ENCODE results near the gene AKAP13.
"Not testable (repeated sequence)": the region's sequence is repeated elsewhere in the genome, so short reads cannot be mapped to it uniquely, and the experiment has no call there.

Gene AKAP13

GRCh38 chr15:85350395-85350794 lies 30.0 kb upstream of the AKAP13 start:
- no peak for DNase-seq

- not testable (repeated sequence) for DNase-seq
Measured at GRCh38 chr15:85351501-85351900, 28.9 kb upstream of the AKAP13 start.

GRCh38 chr15:85351965-85352364 lies 28.4 kb upstream of the AKAP13 start:
- DNase-seq, result no peak

GRCh38 chr15:85353516-85353915 lies 26.9 kb upstream of the AKAP13 start:
- no peak for DNase-seq

- DNase-seq, result no peak
Measured at GRCh38 chr15:85354461-85354860, 25.9 kb upstream of the AKAP13 start.

GRCh38 chr15:85354948-85355347 lies 25.5 kb upstream of the AKAP13 start:
- no peak for DNase-seq

GRCh38 chr15:85356276-85356675 lies 24.1 kb upstream of the AKAP13 start:
- no peak for DNase-seq

- no peak for DNase-seq
Measured at GRCh38 chr15:85361323-85361722, 19.1 kb upstream of the AKAP13 start.

GRCh38 chr15:85362436-85363081 lies 17.8 kb upstream of the AKAP13 start:
- no peak for DNase-seq

- no peak for DNase-seq
Measured at GRCh38 chr15:85365980-85366379, 14.4 kb upstream of the AKAP13 start.

- DNase-seq, result no peak
Measured at GRCh38 chr15:85367741-85368140, 12.7 kb upstream of the AKAP13 start.

- DNase-seq, result no peak
Measured at GRCh38 chr15:85374831-85375230, 5.6 kb upstream of the AKAP13 start.

GRCh38 chr15:85377269-85377668 lies 3.1 kb upstream of the AKAP13 start:
- DNase-seq, result no peak

GRCh38 chr15:85377986-85378385 lies 2.4 kb upstream of the AKAP13 start:
- no peak for DNase-seq

- DNase-seq, result no peak
Measured at GRCh38 chr15:85379403-85380131, 836 bp upstream of the AKAP13 start.

GRCh38 chr15:85380812-85381642 lies 624 bp downstream of the AKAP13 start:
- DNase-seq, result no peak

GRCh38 chr15:85381850-85382751 lies 1.7 kb downstream of the AKAP13 start:
- no peak for DNase-seq

- DNase-seq, result no peak
Measured at GRCh38 chr15:85382942-85383341, 2.5 kb downstream of the AKAP13 start.

- DNase-seq, result no peak
Measured at GRCh38 chr15:85383470-85384148, 3.2 kb downstream of the AKAP13 start.

- no peak for DNase-seq
Measured at GRCh38 chr15:85386261-85386660, 5.9 kb downstream of the AKAP13 start.

GRCh38 chr15:85388566-85389305 lies 8.3 kb downstream of the AKAP13 start:
- no peak for DNase-seq

- DNase-seq, result no peak
Measured at GRCh38 chr15:85389306-85389650, 8.9 kb downstream of the AKAP13 start.
